Thoracic aorta endothelial cell (primary cell): ENCODE results near the gene CCDC34. TPM values are rescaled to one million over a fixed set of nuclear protein-coding genes. Genes with fewer than 3 reads are reported as not detected.

Experiments
- total RNA-seq: library from RNA; depleted of rRNA; stranded (reverse); fragments of >200 nt; gene quantifications from 2 replicates; pipeline ENCODE4 v1.2.3, GENCODE V29; 2012

CCDC34 gene, protein sequence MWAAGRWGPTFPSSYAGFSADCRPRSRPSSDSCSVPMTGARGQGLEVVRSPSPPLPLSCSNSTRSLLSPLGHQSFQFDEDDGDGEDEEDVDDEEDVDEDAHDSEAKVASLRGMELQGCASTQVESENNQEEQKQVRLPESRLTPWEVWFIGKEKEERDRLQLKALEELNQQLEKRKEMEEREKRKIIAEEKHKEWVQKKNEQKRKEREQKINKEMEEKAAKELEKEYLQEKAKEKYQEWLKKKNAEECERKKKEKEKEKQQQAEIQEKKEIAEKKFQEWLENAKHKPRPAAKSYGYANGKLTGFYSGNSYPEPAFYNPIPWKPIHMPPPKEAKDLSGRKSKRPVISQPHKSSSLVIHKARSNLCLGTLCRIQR
- total RNA-seq: 5.9 and 8.2 TPM in 2 replicates

DNA sequence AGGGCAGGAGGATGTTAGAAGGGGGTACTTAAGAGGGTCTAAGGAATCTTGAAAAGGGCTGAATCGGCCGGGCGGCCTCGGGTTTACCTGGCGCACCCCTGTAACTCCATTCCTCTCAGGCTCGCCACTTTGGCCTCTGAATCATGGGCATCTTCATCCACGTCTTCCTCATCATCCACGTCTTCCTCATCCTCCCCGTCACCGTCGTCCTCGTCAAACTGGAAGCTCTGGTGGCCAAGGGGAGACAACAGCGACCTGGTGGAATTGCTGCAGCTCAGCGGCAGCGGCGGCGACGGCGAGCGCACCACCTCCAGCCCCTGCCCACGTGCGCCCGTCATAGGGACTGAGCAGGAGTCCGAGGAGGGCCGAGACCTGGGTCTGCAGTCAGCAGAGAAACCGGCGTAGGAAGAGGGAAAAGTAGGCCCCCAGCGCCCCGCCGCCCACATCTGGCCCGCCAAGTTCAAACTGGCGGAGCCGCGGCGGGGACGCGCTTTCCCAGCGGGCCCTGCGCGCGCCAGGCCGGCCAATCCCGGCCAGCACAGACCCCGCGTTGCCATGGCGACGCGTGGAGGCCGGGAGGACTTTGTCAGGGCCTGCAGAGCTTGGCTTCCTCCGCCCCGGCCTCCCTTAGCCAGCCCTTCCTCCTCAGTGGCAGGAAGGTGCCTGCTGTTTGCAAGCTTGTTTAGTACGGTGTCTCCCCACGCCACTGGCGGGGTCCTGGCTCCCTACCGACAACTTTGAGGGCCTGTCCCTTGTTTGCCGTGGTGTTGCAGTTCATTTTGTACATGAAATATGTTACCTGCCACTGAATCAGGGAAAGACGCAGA lies at the start of gene CCDC34:
Gene CCDC34, minus strand, starts transcription at position 467 of the 827 bp plus-strand sequence. Its CDS starts 21 bp downstream, at position 446.

Other genes starting within 250 kb of the CCDC34 start
- 11.6 and 15.3 TPM in 2 replicates for gene LGR4, start 109.6 kb upstream of the CCDC34 start, total RNA-seq
- gene LIN7C, start 143.6 kb upstream of the CCDC34 start, total RNA-seq: 69.4 and 81.2 TPM in 2 replicates